Stimulated activated CD8-positive, alpha-beta memory T cell treated with anti-CD3 and anti-CD28 coated beads, Interleukin-15, amount 100 ng/mL, for 24 hours (primary cell): ENCODE data around the gene KRT13.

Experiments
- DNase-seq: peaks from one replicate; pipeline ENCODE4 v3.0.0-alpha.2; 2020; ENCODE audit warnings: low read depth

KRT13 gene

DNA sequence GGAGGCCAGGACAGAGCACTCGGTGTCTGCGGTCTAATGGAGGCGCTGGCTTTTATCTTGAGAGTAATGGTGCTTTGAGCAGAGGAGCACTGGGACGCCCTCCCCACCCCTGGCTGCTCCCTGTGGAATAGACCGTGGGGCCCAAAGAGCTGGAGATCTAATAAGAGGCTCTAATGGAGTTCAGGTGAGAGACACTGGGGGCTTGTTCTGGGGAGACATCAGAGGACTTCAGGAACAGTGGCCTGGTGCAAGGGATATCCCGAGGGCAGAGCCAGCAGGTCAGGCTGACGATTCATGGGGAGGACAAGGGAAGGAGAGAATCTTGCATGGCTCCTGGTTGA lies 32.2 kb upstream of the KRT13 start:
- no peak for DNase-seq

DNA sequence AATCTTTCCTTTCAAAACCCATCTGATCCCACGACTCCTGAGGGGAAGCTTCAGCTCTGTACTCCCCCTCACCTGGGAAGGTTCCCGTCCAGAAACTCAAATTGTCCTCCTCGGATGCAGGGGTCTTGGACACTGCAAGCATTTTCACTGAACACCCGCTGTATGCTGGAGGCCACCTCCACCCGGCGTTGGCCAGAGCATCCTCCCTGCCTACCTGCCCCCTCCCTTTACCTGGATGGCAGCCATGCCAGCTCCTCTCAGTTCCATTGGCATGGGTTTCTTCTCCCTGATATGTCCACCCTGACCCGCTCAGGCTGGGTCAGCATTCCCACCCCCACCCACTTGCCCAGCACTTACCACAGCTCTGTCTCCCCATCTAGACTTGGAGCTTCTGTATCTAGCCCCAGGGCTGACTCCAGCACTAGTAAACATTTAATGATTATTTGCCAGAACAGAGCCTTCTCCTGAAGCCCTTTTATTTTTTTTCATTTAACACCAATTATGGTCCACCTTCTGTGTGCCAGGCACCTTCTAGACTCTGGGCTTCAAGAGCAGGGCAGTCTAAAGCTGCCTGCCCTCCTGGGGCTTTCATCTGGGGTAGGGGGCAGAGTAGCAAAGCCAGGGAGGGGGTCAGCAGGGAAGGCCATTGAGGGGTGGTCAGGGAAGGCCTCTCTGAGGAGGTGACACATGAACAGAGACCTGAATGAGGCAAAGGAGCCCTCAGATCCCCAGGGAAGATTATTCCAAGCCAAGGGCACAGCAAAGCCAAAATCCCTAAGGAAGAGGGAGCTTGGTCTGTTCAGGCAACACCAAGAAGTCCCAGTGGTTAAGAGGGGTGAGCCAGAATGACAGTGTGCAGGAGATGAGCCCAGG lies 31.6 kb upstream of the KRT13 start:
- DNase-seq: no peak

DNA sequence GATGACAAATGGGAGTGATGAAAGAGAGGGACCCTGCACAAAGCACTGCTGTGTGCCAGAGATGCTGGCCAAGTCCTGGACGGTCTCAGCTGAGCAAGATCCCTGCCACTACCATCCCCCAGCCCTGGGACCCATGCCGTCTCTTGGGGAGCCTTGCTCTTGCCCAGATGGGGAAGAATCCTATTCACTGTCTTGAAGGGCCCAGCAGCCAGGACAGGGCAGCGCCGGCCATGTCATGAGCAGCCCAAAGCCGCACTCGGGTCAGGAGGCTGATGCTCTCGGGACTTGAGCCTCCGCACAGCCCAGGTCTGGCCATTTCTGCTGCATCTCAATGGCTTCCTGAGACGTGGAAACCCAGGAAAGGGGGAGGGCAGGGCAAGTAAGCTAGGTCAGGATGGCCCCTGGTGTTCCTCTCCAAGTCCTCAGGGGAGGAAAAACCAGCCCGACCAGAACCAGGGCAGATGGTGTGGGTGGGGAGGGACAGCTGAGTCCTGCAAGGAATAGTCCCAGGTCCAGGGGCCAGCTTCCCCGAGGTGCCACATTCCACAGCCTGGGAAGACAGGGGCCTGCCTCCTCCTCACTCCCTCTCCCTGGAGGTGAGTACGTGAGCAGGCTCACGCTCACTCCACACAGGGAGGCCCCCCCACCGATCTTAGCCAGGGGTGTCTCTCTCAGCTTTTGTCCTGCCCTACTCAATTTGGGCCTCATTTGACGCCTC lies 30.5 kb upstream of the KRT13 start:
- DNase-seq: no peak

DNA sequence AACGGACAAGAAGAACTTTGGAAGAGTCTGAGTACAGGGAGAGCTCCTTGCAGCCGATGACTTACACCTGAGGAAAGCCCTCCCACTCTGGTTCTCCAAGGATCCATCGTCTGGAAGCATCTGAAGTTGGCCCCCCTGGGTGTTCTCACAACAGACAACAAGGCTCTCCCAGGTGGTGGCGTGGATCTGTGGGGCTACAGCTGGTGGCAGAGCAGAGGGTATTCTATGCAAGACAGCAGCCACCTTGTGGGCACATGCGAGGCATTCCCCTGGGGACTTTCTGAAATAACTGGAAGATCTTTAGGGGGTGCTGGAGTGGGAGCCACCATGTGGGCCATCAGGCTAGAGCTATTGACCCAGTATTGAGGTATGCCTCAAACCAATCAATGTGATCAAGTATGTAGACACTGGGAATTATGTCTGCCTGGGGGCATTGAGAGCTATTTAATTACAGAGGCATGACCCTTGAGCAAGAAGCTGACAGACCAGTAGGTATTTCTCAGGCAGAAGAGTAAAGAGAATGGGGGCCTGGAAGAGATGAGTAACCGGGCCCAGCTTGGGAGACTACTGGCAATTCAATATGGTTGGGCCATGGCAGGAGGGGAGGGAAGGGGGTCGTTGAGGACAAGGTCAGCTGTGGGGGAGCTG lies 29.6 kb upstream of the KRT13 start:
- no peak for DNase-seq

DNA sequence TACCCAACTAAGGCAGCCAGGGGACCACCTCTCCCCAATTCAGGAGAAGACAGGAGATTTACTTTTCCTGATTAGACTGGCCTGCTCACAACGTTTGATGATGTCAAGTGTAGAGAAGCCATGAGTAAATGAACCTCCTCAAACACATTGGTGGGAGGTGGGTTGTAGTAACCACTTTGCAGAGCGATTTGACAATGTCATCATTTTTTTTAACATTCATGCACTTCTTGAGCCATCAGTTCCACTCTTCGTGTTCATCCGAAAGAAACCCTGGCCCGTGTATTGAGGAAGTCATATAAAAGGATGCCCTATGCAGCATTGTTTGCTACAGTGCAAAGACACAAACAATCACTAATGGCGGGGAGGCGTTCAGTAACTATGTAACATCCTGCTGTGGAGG lies 28.2 kb upstream of the KRT13 start:
- DNase-seq: no peak

DNA sequence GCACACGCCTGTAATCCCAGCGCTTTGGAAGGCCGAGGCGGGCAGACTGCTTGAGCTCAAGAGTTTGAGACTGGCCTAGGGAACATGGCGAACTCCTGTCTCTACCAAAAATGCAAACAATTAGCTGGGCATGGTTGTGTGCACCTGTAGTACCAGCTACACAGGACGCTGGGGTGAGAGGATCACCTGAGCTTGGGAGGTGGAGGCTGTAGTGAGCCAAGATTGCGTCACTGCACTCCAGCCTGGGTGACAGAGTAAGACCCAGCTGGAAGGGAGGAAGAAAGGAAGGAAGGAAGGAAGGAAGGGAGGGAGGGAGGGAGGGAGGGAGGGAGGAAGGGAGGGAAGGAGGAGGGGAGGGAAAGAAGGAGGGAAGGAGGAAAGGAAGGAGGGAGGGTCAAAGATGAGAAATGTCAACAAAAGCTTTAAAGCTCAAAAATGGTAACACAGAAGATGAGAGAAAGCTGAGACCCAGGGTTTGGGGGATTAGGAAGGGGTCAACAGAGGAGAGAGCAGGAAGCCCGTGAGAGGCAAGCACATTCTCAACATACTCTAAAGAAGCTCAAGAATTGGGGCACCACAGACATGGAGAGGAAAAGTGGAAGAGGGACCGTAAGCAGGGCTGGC lies 27.6 kb upstream of the KRT13 start:
- no peak for DNase-seq

DNA sequence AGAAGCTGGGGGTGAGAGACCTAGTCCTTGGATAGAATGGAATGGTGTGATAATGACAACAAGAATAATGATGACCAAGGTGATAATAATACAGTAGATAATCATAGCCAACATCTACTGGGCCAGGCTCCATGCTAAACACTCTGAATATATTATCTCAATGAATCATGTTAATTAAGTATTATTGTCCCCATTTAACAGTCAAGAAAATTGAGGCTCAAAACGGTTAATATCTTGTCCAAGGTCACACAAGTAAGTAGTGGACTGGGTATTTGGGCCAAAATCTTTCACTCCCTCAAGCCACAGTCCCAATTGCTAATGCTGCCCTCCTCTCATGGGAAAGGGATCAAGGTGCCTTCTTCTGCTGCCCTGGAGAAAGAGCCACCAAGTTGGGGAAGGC lies 26.6 kb upstream of the KRT13 start:
- DNase-seq: no peak

DNA sequence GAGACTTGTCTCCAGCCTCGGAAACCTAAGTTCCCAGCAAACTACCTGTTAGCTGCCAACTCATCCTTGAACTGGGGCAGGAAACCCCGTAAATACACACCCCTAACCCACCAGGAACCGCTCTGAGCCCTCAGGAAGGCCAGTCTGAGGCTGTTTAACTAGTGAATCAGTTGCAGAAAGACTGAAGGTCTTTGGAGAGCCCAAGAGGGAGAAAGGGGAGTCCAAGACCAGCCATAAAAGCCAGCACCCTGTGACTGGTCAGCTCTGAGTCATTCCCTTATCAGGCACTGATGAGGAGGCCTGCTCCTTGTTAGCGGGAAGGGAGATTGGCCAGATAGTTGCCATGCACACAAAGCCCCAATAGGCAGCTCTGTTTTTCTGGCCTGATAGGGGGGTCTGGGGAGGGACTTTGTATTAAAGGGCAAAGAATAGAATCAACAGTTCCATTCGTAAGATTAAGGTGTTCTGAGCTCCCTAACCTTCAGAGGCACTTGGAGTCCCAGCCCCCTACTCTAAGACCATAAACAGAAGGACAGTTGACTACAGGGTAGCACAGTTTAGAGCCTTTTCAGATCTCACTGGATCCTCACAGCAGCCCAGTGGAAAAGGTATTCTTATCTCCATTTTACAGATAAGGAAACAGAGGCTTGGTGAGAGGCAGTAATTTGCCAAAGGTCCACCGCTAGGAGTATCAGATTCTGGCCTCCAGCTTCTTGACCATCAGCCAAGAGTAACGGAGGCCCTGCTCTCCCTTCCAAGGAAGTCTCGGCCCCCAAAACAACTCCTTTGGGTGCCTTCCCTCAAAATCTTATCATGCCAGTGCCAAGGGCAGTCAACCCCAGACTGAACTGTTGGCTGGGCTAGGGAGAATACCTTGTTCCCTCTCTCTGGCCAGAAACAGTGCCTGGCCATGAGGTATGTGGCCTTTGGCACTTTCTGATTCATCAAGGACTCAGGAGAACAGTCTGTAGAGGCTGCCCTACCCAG lies 24.9 kb upstream of the KRT13 start:
- no peak for DNase-seq

DNA sequence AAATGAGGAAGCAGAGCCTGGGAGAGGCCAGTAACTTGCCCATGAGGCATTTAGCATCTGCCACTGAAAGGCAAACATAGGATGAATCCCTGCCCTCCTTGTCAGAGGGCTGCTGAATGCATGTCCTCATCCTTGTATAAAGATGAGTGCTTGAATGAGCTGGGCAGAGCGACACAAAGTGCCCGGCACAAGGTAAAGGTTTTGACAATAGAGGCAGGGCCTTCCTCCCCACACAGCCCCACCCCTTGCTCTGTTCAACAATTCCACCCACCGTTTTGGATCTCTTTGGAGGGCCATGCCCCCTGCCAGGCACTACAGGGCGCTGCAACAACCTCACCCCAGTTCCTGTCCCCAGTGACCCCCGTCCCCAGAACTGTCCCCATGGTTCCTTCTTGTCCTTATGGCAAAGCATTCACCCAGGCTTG lies 24.1 kb upstream of the KRT13 start:
- DNase-seq: no peak

DNA sequence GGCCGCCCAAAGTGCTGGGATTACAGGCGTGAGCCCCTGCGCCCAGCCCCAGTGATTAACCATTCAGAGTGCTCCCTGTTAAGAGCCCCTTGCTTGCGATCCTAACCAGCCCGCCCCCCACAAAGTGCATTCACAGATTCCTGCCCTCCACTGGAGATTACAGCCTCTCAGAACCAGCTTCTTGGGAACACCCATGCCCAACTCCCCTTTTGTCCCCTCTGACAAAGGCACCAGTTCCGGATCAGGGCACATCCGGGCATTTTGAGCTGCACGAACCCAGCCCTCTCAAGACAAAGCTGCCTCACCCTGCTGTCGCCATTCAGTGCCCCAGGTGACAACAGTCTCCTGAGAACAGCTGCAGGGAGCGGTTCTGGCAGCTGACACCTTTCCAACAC lies 23.5 kb upstream of the KRT13 start:
- no peak for DNase-seq

DNA sequence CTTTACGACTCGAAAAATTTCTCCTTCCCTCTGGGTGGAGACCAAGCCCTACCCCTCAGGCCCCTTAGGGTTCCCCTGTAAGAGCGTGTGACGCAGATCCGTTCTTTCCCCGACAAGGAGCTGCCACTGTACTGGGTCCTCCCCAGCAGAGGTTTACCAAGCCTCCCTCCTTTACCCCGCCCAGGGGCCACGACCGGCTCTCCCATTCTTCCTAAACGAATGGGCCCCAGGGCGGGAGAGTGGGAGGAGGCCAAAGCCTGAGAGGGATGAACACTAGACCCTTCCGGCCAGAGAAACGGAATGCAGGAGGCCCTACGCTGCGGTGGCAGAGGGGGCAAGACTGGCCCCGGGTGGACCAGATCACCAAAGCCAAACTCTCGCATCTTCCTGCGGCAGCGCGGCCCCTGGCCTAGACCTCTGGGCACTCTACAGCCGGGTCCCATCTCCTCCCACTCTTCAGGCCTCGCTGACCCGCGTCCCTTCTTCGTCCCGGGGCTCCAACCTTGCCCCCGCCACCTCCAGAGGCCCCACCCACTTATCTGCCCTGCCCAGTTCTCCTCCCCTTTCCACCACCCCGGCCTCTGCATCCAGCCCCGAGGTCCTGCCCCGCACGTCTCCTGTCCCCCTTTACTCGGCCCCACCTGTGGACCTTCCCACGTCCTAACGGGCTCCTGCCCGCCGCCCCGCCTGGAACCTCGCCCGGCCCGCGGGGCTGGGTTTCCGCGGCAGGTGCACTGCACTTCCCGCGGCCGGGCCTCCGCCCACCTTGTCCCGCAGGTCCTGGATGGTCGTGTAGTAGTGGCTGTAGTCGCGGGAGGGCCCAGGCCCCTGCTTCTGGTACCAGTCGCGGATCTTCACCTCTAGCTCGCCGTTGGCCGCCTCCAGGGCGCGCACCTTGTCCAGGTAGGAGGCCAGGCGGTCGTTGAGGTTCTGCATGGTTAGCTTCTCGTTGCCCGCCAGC lies 21.9 kb upstream of the KRT13 start:
- DNase-seq: no peak

DNA sequence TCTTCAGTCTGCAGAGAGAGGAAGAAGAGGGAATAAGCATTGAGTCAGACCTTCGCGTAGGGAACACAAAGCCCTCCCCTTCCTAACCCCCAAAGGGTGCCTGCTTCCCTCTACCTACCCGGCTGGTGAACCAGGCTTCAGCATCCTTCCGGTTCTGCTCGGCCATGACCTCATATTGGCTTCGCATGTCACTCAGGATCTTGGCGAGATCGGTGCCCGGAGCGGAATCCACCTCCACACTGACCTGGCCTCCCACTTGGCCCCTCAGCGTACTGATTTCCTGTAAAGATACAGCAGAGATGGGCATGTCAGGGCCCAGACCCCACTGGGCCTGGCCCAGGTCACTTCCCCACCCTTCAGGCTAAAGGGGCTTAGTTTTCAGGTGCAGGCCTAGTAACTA lies 18.8 kb upstream of the KRT13 start:
- DNase-seq: no peak

DNA sequence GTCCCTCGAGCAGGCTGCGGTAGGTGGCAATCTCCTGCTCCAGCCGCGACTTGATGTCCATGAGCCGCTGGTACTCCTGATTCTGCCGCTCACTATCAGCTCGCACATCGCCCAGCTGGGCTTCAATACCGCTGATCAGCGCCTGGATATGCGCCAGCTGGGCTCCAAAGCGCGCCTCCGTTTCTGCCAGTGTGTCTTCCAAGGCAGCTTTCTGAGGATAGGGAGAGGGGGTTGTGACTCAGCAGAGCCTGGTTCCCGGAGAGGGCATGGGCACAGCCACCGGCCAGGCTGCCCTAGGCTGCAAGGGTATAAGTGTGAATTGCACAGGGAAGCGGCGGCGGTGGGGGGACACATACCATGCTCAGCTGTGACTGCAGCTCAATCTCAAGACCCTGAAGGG lies 18.4 kb upstream of the KRT13 start:
- DNase-seq: no peak

DNA sequence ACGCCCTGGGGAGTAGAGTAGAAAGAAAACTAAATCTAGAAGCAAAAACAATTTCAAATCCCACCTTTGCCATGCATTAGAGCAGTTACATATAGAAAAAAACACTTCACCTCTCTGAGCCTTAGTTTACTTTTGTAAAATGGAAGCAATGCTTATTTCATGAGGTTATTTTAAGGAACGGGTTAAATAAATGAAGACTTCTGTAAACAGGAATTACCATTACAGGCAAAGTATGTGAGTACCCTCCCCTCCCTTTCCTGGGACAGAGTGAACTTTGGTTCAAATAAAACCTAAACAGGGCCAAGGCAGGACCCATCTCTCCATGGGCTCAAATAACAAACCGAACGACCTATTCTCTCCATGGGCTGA lies 17.8 kb upstream of the KRT13 start:
- DNase-seq: no peak

DNA sequence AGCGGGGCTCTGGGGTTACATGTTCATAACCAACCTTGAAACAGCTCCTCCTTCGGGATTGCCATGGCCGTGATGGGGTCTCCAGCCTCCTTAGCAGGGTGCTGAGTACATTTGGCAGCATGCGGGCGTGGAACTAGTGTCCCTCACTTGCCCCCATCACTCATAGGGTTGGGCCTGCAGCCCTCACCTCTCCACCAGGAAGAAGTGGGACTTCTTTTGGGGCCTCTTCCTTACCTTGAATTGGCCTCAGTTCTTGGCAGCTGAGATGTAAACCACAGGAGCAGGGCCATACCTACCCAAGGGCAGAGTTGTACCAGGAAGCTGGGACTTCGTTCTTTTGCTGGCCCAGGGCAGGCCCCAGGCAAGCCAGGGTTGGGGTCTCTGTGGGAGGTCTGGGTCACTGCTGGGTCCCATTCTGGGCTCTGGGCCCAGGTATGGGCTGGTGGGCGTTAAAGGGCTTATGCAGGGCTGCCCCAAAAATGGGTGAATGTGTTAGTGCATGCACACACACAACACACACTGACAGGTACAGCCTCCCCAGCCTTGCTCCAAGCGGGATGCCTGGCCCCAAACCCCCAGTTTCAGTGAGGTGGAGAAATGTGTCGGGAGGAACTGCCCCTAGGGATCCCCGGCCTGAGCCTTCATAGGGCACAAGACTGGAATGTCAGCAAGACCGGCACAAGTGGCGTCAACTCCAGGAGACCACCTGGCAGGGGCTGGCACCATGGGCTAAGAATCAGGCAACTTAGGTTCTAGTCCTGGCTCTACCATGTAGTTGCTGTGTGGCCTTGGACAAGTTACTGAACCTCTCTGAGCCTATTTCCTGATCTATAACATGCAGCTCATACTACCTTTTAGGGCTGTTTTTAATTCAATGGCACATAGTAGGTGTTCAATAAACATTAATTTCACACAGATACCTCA lies 17.2 kb upstream of the KRT13 start:
- DNase-seq: no peak

DNA sequence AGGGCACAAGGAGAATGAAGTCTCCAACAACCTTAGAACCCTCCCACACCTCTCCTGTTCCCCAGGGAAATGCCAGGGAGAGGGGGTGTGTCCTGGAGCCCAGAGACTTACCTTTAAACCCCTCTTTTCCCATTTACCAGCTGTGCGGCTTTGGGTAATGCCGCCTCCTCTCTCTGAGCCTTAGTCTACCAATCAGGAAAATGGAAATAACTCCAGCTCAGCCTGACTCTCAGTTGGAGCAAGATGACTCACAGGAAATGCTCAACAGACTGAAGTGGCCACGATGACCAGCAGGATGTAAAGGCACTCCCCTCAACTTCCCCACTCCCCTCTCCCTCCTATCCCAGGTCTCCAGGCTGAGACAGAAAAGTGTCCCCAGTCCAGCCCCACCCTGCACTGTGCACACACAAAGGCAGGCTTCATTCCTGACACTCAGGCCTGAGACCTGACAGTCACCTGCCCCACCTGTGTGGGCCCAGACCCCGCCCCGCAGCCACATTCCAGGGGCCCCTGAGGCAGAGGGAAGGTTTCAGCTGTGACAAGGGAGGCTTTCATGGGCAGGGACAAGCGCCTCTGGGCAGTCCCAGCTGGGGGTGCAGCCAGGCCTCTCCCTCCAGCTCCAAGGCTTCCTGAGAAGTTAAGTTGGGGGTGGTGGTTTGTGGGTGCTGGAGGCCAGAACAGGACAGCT lies 16.3 kb upstream of the KRT13 start:
- DNase-seq: no peak

DNA sequence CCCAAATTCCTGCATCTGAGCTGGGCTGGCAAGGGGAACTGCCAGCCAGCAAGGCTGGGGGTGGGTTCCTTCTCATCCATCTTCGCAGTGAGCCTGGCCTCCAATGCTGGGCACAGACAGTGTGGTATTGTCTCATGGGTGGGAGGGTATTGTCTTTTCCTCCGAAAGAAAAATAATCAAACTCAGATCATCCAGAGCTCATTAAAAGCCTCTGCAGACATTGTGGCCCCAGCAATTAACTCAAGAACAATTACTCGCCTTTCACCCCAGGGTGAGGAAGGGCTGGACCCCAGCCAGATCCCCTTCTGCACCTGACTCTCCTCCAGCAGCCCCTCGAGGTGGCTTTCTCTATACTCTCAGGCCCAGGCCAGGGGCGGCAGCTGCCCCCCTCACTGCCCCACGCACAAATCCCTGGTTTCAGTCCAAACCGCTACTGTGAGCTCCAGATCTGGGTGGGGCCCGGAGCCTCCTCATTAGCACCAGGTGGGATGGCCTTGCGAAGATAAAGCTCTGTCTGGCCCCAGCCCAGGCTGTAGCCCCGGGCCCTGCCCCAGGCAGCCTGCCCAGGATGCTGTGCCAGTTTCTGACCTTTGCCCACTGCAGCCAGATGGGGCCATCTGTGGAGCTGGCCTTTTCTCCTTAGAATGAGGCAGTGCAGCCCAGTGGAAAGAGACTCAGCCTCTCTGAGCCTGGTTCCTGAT lies 15.6 kb upstream of the KRT13 start:
- DNase-seq: no peak
